Right ventricle myocardium inferior (tissue), 1 donor: ENCODE results near the gene ESRP2. TPM values are rescaled to one million over a fixed set of nuclear protein-coding genes. Genes with fewer than 3 reads are reported as not detected.

Experiments used
- ATAC-seq: fragments of 200-7000 bp; cut with Tn5 transposase; one replicate; pipeline ENCODE4 v1.9.1; 2020; ENCODE audit warnings: mild to moderate bottlenecking, moderate library complexity
- DNase-seq: peaks from one replicate; pipeline ENCODE4 v3.0.0; 2021; ENCODE audit errors: missing footprints
- intact Hi-C: fragments of 100-400 bp; cut with DNase I; formaldehyde crosslinking; loops from one replicate; pipeline ENCODE4 v1.11.0; 2022
- total RNA-seq: library from RNA; stranded (reverse); fragmentation: NEBNext Ultra II Directional; extraction: Animal tissue kit (Norgen Biotek cat#: 25700); gene quantifications from one replicate; pipeline ENCODE4 v1.2.1, GENCODE V29; 2021
- donor health status: DM: no; HTN: yes; CAD: no; lungs with severe emphysema.

ESRP2 gene
- total RNA-seq, 1 donor from 2014 or later = 0.41 TPM

- ATAC-seq = peak; percentile 96
- DNase-seq = peak; percentile 98
- intact Hi-C loops = loop anchor here (5.0 kb wide), 1 partner anchor 67 kb away; the partner anchor contains the start of genes PRMT7 and SLC7A6OS
These were observed 9.3 kb upstream of the ESRP2 start, which contains the start of gene PLA2G15 for GRCh38 chr16:68244903-68245853. Gene PLA2G15 (plus strand): TSS chr16:68245373. CDS start chr16:68245427, 54 bp downstream.

GRCh38 chr16:68244481-68244902 lies 8.6 kb upstream of the ESRP2 start:
- no peak for ATAC-seq
- intact Hi-C loops = no loop called here
- DNase-seq = no peak

- intact Hi-C loops = no loop called here
- DNase-seq (no peak), ATAC-seq (no peak)
These were observed 7.3 kb upstream of the ESRP2 start for GRCh38 chr16:68242926-68243858.

- intact Hi-C loops = no loop called here
- no peak for ATAC-seq
- DNase-seq = no peak
These were observed 6.2 kb upstream of the ESRP2 start for GRCh38 chr16:68242085-68242484.

GRCh38 chr16:68238029-68238345 lies 2.1 kb upstream of the ESRP2 start:
- ATAC-seq (no peak), DNase-seq (peak; percentile 78)
- intact Hi-C loops = loop anchor here (2.0 kb wide), 1 partner anchor 21 kb away; no protein-coding TSS in a partner anchor

GRCh38 chr16:68237243-68238028 lies 1.5 kb upstream of the ESRP2 start:
- intact Hi-C loops = loop anchor here (2.0 kb wide), 1 partner anchor 21 kb away; no protein-coding TSS in a partner anchor
- DNase-seq = peak; percentile 98
- peak; percentile 95 for ATAC-seq

GRCh38 chr16:68236826-68237242 lies 907 bp upstream of the ESRP2 start:
- intact Hi-C loops = no loop called here
- DNase-seq = no peak
- ATAC-seq = no peak

GRCh38 chr16:68236137-68236825 lies 354 bp upstream of the ESRP2 start:
- no peak for ATAC-seq
- intact Hi-C loops = no loop called here

GRCh38 chr16:68235108-68235886 lies 630 bp downstream of the ESRP2 start:
- DNase-seq (peak; percentile 66), ATAC-seq (no peak)
- intact Hi-C loops = no loop called here

More at GRCh38 chr16:68236137-68236825, 354 bp upstream of the ESRP2 start:
- no peak for DNase-seq

- ATAC-seq = no peak
- intact Hi-C loops = no loop called here
- no peak for DNase-seq
These were observed 1.5 kb downstream of the ESRP2 start for GRCh38 chr16:68234188-68235107.

GRCh38 chr16:68233835-68234187 lies 2.1 kb downstream of the ESRP2 start:
- intact Hi-C loops = no loop called here
- DNase-seq = no peak
- no peak for ATAC-seq

- intact Hi-C loops = no loop called here
- DNase-seq (no peak), ATAC-seq (no peak)
These were observed 2.7 kb downstream of the ESRP2 start for GRCh38 chr16:68233085-68233834.

- intact Hi-C loops = no loop called here
These were observed 3.6 kb downstream of the ESRP2 start for GRCh38 chr16:68232335-68232734.

GRCh38 chr16:68231384-68232136 lies 4.4 kb downstream of the ESRP2 start:
- intact Hi-C loops = no loop called here
- DNase-seq = no peak
- ATAC-seq = no peak

More at GRCh38 chr16:68232335-68232734, 3.6 kb downstream of the ESRP2 start:
- ATAC-seq = no peak
- no peak for DNase-seq

- intact Hi-C loops = no loop called here
- DNase-seq = no peak
- no peak for ATAC-seq
These were observed 5.0 kb downstream of the ESRP2 start for GRCh38 chr16:68230956-68231355.
